ENCODE data around the gene CYTL1.

GRCh38 chr4:5043579-5043978, 24.3 kb upstream of the CYTL1 start:
- TF ChIP-seq CTCF (IDR thresholded peaks at IDR 0.05) (no peak), POLR2A (IDR thresholded peaks at IDR 0.05) (no peak)

All from thyroid gland (tissue), 4 donors.